Fibroblast of mammary gland (primary cell): ENCODE measurements around the gene KCTD21.
A peak's percentile ranks its signal among the peaks of the same experiment; 100 is the strongest.

Source experiments
- DNase-seq: peaks from one replicate; pipeline ENCODE4 v3.0.0-alpha.2; 2010; ENCODE audit warnings: low read depth
- H3K4me3 ChIP-seq: 2 replicates; pipeline ENCODE4 v1.5.1; 2011; ENCODE audit warnings: low read depth, mild to moderate bottlenecking, low read length, moderate library complexity; ENCODE audit not compliant: control insufficient read depth
- CTCF ChIP-seq: conservative IDR thresholded peaks from 2 replicates; pipeline ENCODE4 v1.5.1; 2011; ENCODE audit warnings: low read depth, low read length, inconsistent platforms; ENCODE audit not compliant: control insufficient read depth, insufficient read depth

Gene KCTD21

GRCh38 chr11:78163828-78164227, 24.6 kb downstream of the KCTD21 start:
- H3K4me3 ChIP-seq, result no peak overlapping the region
- no peak for DNase-seq
- TF ChIP-seq CTCF, result no peak

GRCh38 chr11:78161962-78162371, 26.5 kb downstream of the KCTD21 start:
- H3K4me3 ChIP-seq, result no peak overlapping the region
- peak; percentile 38 for DNase-seq
- no peak for TF ChIP-seq CTCF

- no peak for DNase-seq
- TF ChIP-seq CTCF, result no peak
- no peak overlapping the region for H3K4me3 ChIP-seq
These were observed 27.1 kb downstream of the KCTD21 start for GRCh38 chr11:78161346-78161745.

GRCh38 chr11:78160557-78160956, 27.9 kb downstream of the KCTD21 start:
- TF ChIP-seq CTCF, result no peak
- no peak overlapping the region for H3K4me3 ChIP-seq
- no peak for DNase-seq

- no peak for TF ChIP-seq CTCF
- DNase-seq, result no peak
- no peak overlapping the region for H3K4me3 ChIP-seq
These were observed 29.3 kb downstream of the KCTD21 start for GRCh38 chr11:78158987-78159652.

- H3K4me3 ChIP-seq, result no peak overlapping the region
- TF ChIP-seq CTCF, result no peak
- no peak for DNase-seq
These were observed 32.1 kb downstream of the KCTD21 start for GRCh38 chr11:78156127-78156844.
